NCI-H1092 (cell line): ENCODE measurements around the gene NDUFS8.
A peak's percentile ranks its signal among the peaks of the same experiment; 100 is the strongest.
"Not testable (repeated sequence)": the region's sequence is repeated elsewhere in the genome, so short reads cannot be mapped to it uniquely, and the experiment has no call there.

Experiments used
- DNase-seq: peaks from one replicate; lab custom pipeline; 2025; lab: John Stamatoyannopoulos, UW

NDUFS8 gene

GRCh38 chr11:68030318-68031143 is at the start of gene NDUFS8:
TSS of gene NDUFS8 (plus strand) at chr11:68030681. CDS start at chr11:68032152, 1,471 bp downstream.
- DNase-seq = peak; percentile 100

GRCh38 chr11:67981226-67981625 is 49.3 kb upstream of the NDUFS8 start:
- DNase-seq = not testable (repeated sequence)

GRCh38 chr11:67982255-67982857 is 48.1 kb upstream of the NDUFS8 start:
- DNase-seq = not testable (repeated sequence)

- DNase-seq = no peak
These were observed 46.5 kb upstream of the NDUFS8 start for GRCh38 chr11:67983951-67984350.

- not testable (repeated sequence) for DNase-seq
These were observed 45.2 kb upstream of the NDUFS8 start for GRCh38 chr11:67985302-67985701.

- not testable (repeated sequence) for DNase-seq
These were observed 39.7 kb upstream of the NDUFS8 start for GRCh38 chr11:67990546-67991346.

- not testable (repeated sequence) for DNase-seq
These were observed 38.9 kb upstream of the NDUFS8 start for GRCh38 chr11:67991347-67992121.

- not testable (repeated sequence) for DNase-seq
These were observed 36.7 kb upstream of the NDUFS8 start for GRCh38 chr11:67993821-67994220.

- DNase-seq = not testable (repeated sequence)
These were observed 36.1 kb upstream of the NDUFS8 start for GRCh38 chr11:67994387-67994786.

- DNase-seq = not testable (repeated sequence)
These were observed 35.4 kb upstream of the NDUFS8 start for GRCh38 chr11:67995129-67995528.

GRCh38 chr11:67995579-67995978 is 34.9 kb upstream of the NDUFS8 start:
- DNase-seq = not testable (repeated sequence)

GRCh38 chr11:67996051-67996450 is 34.4 kb upstream of the NDUFS8 start:
- no peak for DNase-seq

GRCh38 chr11:67996622-67997474 is 33.6 kb upstream of the NDUFS8 start:
- DNase-seq = no peak

- no peak for DNase-seq
These were observed 33.0 kb upstream of the NDUFS8 start for GRCh38 chr11:67997475-67997921.

GRCh38 chr11:67998150-67999045 is 32.1 kb upstream of the NDUFS8 start:
- no peak for DNase-seq

- no peak for DNase-seq
These were observed 31.3 kb upstream of the NDUFS8 start for GRCh38 chr11:67999201-67999629.

GRCh38 chr11:67999704-68000103 is 30.8 kb upstream of the NDUFS8 start:
- DNase-seq = no peak

- DNase-seq = no peak
These were observed 27.9 kb upstream of the NDUFS8 start for GRCh38 chr11:68002575-68002937.
